Measurements from ENCODE around the gene CEND1.

Gene CEND1

GRCh38 chr11:776561-777287 lies 13.2 kb downstream of the CEND1 start:
- Histone ChIP-seq H3K9me3 (ENCODE audit: control insufficient read depth, low read length) (no peaks in the 10 kb centered on the region), H3K27me3 (ENCODE audit: control insufficient read depth, insufficient read depth, low read length, poor library complexity, severe bottlenecking) (no peaks in the 10 kb centered on the region), H3K4me1 (ENCODE audit: control insufficient read depth, insufficient read depth, low read length) (peaks cover 24% of the 10 kb centered on the region), H3K36me3 (ENCODE audit: control insufficient read depth, insufficient read depth, low read length) (no peaks in the 10 kb centered on the region), H3K4me3 (ENCODE audit: insufficient read depth, low read depth, low read length) (peak overlapping the region; percentile 77), H3K27ac (ENCODE audit: insufficient read depth, low read depth, low read length, poor library complexity, severe bottlenecking) (peak overlapping the region; percentile 84)
- WGBS, 2 experiments = 1% methylated on average over 62 to 65 of the region's 65 CpGs

GRCh38 chr11:776263-776560 lies 13.7 kb downstream of the CEND1 start:
- H3K27me3 ChIP-seq (ENCODE audit: control insufficient read depth, insufficient read depth, low read length, poor library complexity, severe bottlenecking) = no peaks in the 10 kb centered on the region
- H3K4me1 ChIP-seq (ENCODE audit: control insufficient read depth, insufficient read depth, low read length) = peaks cover 24% of the 10 kb centered on the region
- no peak overlapping the region for H3K27ac ChIP-seq (ENCODE audit: insufficient read depth, low read depth, low read length, poor library complexity, severe bottlenecking)
- peaks cover 3% of the 10 kb centered on the region for H3K36me3 ChIP-seq (ENCODE audit: control insufficient read depth, insufficient read depth, low read length)
- H3K9me3 ChIP-seq (ENCODE audit: control insufficient read depth, low read length) = no peaks in the 10 kb centered on the region
- WGBS, 2 experiments = 34 to 39% methylated on average over 11 of the region's 11 CpGs
- H3K4me3 ChIP-seq (ENCODE audit: insufficient read depth, low read depth, low read length) = peak overlapping the region; percentile 77

GRCh38 chr11:774873-775592 lies 14.9 kb downstream of the CEND1 start:
- Histone ChIP-seq H3K27me3 (ENCODE audit: control insufficient read depth, insufficient read depth, low read length, poor library complexity, severe bottlenecking) (no peaks in the 10 kb centered on the region), H3K4me3 (ENCODE audit: insufficient read depth, low read depth, low read length) (no peak overlapping the region), H3K27ac (ENCODE audit: insufficient read depth, low read depth, low read length, poor library complexity, severe bottlenecking) (no peak overlapping the region), H3K9me3 (ENCODE audit: control insufficient read depth, low read length) (no peaks in the 10 kb centered on the region), H3K4me1 (ENCODE audit: control insufficient read depth, insufficient read depth, low read length) (peaks cover 24% of the 10 kb centered on the region), H3K36me3 (ENCODE audit: control insufficient read depth, insufficient read depth, low read length) (peaks cover 7% of the 10 kb centered on the region)
- WGBS, 2 experiments = 87% methylated on average over 20 of the region's 20 CpGs

- H3K36me3 ChIP-seq (ENCODE audit: control insufficient read depth, insufficient read depth, low read length) = peaks cover 7% of the 10 kb centered on the region
- no peaks in the 10 kb centered on the region for H3K9me3 ChIP-seq (ENCODE audit: control insufficient read depth, low read length)
- no peak overlapping the region for H3K4me3 ChIP-seq (ENCODE audit: insufficient read depth, low read depth, low read length)
- WGBS, 2 experiments = 93 to 96% methylated on average over 9 of the region's 9 CpGs
- H3K4me1 ChIP-seq (ENCODE audit: control insufficient read depth, insufficient read depth, low read length) = peaks cover 24% of the 10 kb centered on the region
- H3K27ac ChIP-seq (ENCODE audit: insufficient read depth, low read depth, low read length, poor library complexity, severe bottlenecking) = no peak overlapping the region
- H3K27me3 ChIP-seq (ENCODE audit: control insufficient read depth, insufficient read depth, low read length, poor library complexity, severe bottlenecking) = no peaks in the 10 kb centered on the region
Observed at GRCh38 chr11:773830-774229, 16.1 kb downstream of the CEND1 start.

- peaks cover 22% of the 10 kb centered on the region for H3K4me1 ChIP-seq (ENCODE audit: control insufficient read depth, insufficient read depth, low read length)
- H3K27ac ChIP-seq (ENCODE audit: insufficient read depth, low read depth, low read length, poor library complexity, severe bottlenecking) = no peak overlapping the region
- no peak overlapping the region for H3K4me3 ChIP-seq (ENCODE audit: insufficient read depth, low read depth, low read length)
- H3K36me3 ChIP-seq (ENCODE audit: control insufficient read depth, insufficient read depth, low read length) = peaks cover 7% of the 10 kb centered on the region
- 94 to 95% methylated on average over 5 of the region's 5 CpGs for WGBS, 2 experiments
- H3K9me3 ChIP-seq (ENCODE audit: control insufficient read depth, low read length) = no peaks in the 10 kb centered on the region
- H3K27me3 ChIP-seq (ENCODE audit: control insufficient read depth, insufficient read depth, low read length, poor library complexity, severe bottlenecking) = no peaks in the 10 kb centered on the region
Observed at GRCh38 chr11:773425-773824, 16.5 kb downstream of the CEND1 start.

- H3K27ac ChIP-seq (ENCODE audit: insufficient read depth, low read depth, low read length, poor library complexity, severe bottlenecking) = peak overlapping the region; percentile 48
- H3K27me3 ChIP-seq (ENCODE audit: control insufficient read depth, insufficient read depth, low read length, poor library complexity, severe bottlenecking) = no peaks in the 10 kb centered on the region
- H3K36me3 ChIP-seq (ENCODE audit: control insufficient read depth, insufficient read depth, low read length) = peaks cover 7% of the 10 kb centered on the region
Observed at GRCh38 chr11:772429-773390, 17.2 kb downstream of the CEND1 start.

GRCh38 chr11:771617-772204 lies 18.2 kb downstream of the CEND1 start:
- peaks cover 7% of the 10 kb centered on the region for H3K36me3 ChIP-seq (ENCODE audit: control insufficient read depth, insufficient read depth, low read length)
- peaks cover 19% of the 10 kb centered on the region for H3K4me1 ChIP-seq (ENCODE audit: control insufficient read depth, insufficient read depth, low read length)
- no peaks in the 10 kb centered on the region for H3K9me3 ChIP-seq (ENCODE audit: control insufficient read depth, low read length)
- H3K27ac ChIP-seq (ENCODE audit: insufficient read depth, low read depth, low read length, poor library complexity, severe bottlenecking) = no peak overlapping the region
- WGBS, 2 experiments = 76 to 84% methylated on average over 15 of the region's 15 CpGs
- no peaks in the 10 kb centered on the region for H3K27me3 ChIP-seq (ENCODE audit: control insufficient read depth, insufficient read depth, low read length, poor library complexity, severe bottlenecking)
- no peak overlapping the region for H3K4me3 ChIP-seq (ENCODE audit: insufficient read depth, low read depth, low read length)

More at GRCh38 chr11:772429-773390, 17.2 kb downstream of the CEND1 start:
- peaks cover 19% of the 10 kb centered on the region for H3K4me1 ChIP-seq (ENCODE audit: control insufficient read depth, insufficient read depth, low read length)
- 89 to 90% methylated on average over 34 of the region's 34 CpGs for WGBS, 2 experiments
- no peaks in the 10 kb centered on the region for H3K9me3 ChIP-seq (ENCODE audit: control insufficient read depth, low read length)
- H3K4me3 ChIP-seq (ENCODE audit: insufficient read depth, low read depth, low read length) = no peak overlapping the region

- Histone ChIP-seq H3K36me3 (ENCODE audit: control insufficient read depth, insufficient read depth, low read length) (peaks cover 7% of the 10 kb centered on the region), H3K4me3 (ENCODE audit: insufficient read depth, low read depth, low read length) (no peak overlapping the region), H3K9me3 (ENCODE audit: control insufficient read depth, low read length) (no peaks in the 10 kb centered on the region), H3K27ac (ENCODE audit: insufficient read depth, low read depth, low read length, poor library complexity, severe bottlenecking) (no peak overlapping the region), H3K4me1 (ENCODE audit: control insufficient read depth, insufficient read depth, low read length) (peaks cover 19% of the 10 kb centered on the region), H3K27me3 (ENCODE audit: control insufficient read depth, insufficient read depth, low read length, poor library complexity, severe bottlenecking) (no peaks in the 10 kb centered on the region)
- WGBS, 2 experiments = 96 to 97% methylated on average over 32 of the region's 32 CpGs
Observed at GRCh38 chr11:770642-771616, 19.0 kb downstream of the CEND1 start.
